GM12801 (cell line): ENCODE results near the gene REC114.

Source experiments
- TF ChIP-seq, protein P1 (sequence below): IDR thresholded peaks from one replicate; pipeline ENCODE4 v1.5.1; 2011; ENCODE audit warnings: control low read depth; ENCODE audit not compliant: insufficient read length; ENCODE audit errors: extremely low read depth

The REC114 gene

GRCh38 chr15:73599934-73600333 is 157.0 kb downstream of the REC114 start:
- TF ChIP-seq, protein P1, sequence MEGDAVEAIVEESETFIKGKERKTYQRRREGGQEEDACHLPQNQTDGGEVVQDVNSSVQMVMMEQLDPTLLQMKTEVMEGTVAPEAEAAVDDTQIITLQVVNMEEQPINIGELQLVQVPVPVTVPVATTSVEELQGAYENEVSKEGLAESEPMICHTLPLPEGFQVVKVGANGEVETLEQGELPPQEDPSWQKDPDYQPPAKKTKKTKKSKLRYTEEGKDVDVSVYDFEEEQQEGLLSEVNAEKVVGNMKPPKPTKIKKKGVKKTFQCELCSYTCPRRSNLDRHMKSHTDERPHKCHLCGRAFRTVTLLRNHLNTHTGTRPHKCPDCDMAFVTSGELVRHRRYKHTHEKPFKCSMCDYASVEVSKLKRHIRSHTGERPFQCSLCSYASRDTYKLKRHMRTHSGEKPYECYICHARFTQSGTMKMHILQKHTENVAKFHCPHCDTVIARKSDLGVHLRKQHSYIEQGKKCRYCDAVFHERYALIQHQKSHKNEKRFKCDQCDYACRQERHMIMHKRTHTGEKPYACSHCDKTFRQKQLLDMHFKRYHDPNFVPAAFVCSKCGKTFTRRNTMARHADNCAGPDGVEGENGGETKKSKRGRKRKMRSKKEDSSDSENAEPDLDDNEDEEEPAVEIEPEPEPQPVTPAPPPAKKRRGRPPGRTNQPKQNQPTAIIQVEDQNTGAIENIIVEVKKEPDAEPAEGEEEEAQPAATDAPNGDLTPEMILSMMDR = no peak

DNA sequence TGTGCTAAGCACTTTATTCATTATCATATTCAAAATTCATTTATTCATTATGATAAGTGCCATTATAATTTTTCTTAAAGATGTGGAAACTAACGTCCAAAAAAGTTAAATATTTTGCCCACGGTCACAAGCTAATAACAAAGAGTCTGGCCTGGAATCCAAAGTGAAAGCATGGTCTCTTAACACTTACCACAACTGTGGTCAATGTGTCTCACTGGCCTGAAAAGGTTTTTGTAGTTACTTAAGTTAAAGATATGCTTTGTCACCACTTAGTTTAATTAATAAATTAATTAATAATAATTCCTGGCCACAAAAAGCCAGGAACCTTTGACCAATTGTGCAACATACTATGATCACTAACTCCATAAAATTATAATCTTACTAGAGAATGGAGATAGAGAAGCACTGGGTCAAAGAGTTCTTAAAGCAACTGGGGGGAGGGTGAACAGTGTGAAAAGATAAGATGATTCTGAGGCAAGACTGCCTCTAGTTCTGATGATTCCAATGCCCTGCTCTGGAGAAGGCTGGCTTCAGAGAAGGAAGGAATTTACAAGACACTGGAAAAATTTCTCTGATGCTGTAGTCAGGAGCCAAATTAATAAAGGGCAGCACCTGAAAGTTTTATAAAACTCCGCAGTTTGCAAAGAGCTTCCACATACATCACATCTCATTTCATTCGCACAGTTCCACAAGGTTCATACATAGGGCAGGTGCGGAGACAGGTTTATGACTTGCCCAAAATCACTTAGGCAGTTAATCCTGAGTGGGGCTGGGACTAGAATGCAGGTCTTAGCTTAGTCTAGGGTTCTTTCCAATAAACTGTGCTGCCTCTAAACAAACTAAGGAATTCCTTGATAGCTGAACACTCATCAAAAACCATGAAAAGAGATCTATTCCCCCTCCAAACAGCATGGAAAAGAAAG is 157.7 kb downstream of the REC114 start:
- TF ChIP-seq, protein P1 = no peak

DNA sequence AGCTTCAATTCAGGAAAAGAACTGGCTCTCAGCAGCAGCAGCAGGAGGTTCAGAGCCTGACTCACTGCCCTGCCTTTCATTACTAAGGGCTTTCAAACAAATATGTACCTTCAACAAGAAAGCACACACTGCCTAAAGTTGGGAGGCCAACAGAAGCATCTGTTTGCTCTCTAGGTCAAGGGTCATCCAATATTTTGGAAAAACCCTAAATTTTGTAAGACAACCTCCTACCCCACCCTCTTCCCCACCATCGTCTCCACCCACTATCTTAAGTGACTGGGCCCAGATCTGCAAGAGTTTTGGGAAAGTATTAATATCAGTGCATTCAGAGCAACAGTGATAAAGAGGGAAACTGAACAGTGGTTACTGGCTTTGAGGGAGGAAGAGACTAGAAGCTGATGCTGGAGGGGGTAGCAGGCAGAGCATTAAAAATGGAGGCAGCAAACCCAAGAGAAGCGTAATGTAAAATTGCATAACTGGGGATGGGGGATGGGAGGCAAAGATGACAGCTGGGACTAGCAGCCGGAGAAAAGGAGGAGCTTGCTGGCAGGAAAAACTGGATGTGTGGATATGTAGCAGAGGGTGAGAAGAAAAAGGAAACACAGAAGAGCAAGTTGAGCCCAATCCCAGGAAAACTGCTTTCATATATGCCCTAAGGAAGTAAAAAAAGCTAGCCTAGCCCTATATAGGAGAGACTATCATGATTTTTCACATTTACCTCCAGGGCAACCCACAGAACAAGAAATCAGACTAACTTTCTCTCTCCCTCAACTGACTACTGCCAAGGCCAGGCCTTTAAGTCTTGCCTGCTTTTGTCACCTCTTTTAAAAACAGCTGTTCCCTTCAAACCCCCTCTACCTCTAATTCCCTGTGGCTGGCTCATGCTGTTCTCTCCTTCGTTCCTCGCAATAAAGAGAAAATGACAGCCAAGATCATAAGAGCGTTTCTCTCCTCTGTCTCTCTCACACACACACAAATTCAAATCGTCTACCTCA is 158.8 kb downstream of the REC114 start:
- TF ChIP-seq, protein P1 = no peak

GRCh38 chr15:73602446-73602843 is 159.5 kb downstream of the REC114 start:
- TF ChIP-seq, protein P1 = no peak

DNA sequence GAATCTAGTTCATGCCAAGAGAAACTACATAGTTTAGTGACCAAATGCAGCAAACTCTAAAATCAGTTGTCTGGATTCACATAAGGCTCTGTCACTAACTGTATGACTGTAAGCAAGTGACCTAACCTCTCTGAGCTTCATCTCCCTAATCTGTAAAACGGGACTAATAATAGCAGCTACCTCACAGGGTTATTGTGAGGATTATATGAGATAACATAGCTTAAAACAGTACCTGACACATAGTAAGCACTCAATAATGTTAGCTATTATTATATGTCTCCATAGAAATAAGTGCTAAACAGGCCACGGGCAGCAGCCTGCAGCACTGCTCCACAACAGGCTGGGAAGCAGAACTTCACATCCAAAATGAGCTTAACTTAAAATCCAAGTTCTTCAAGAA is 160.0 kb downstream of the REC114 start:
- TF ChIP-seq, protein P1 = no peak

DNA sequence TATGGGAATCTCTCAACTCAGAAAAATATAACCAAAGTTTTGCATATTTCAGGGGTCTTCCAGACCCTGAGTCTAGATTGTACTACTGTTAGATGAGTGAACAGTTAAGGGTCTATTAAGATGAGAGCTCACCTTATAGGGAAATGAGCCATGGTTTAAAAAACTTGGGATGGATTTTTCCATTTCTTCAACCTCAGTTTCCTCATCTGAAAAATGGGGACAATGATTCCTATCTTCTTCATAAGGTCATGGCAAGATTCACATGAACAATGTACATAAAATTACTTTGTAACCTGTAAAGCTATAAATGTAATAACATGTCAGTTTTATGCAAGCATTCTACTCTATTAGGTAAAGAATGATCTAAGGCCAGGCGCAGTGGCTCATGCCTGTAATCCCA is 161.5 kb downstream of the REC114 start:
- TF ChIP-seq, protein P1 = no peak

DNA sequence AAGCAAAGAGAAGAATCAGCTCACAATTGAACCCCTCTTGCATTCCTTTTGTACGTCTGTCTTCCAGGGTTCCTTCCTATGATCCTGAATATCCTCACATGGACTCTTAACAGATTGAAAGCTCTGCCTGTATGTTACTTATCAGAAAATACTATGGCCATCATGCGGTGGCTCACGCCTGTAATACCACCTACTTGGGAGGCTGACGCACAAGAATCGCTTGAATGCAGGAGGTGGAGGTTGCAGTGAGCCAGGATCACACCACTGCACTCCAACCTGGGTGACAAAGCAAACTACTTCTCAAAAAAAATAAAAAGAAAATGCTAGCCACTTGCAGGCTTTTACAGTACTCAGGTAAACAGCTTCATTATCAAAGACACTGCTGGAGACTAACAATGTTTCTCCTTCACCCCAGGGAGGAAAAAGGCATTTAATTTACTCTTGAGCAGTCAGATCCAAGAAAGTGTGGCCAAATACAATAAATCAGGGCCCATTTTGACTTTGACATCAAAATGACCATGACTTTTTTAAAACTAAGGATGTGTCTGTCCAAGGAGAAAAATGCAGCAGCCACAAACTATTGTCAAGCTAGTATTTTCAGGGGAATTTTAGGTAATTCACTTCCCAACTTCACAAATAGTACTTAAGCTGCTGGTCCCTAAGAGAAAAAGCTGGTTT is 162.9 kb downstream of the REC114 start:
- TF ChIP-seq, protein P1 = no peak
